ENCODE results near the gene FREM1. TPM values are rescaled to one million over a fixed set of nuclear protein-coding genes. Genes with fewer than 3 reads are reported as not detected.

Gene FREM1
- total RNA-seq, 2 donors from 2014 or later: 8.6 to 21.0 TPM

DNA sequence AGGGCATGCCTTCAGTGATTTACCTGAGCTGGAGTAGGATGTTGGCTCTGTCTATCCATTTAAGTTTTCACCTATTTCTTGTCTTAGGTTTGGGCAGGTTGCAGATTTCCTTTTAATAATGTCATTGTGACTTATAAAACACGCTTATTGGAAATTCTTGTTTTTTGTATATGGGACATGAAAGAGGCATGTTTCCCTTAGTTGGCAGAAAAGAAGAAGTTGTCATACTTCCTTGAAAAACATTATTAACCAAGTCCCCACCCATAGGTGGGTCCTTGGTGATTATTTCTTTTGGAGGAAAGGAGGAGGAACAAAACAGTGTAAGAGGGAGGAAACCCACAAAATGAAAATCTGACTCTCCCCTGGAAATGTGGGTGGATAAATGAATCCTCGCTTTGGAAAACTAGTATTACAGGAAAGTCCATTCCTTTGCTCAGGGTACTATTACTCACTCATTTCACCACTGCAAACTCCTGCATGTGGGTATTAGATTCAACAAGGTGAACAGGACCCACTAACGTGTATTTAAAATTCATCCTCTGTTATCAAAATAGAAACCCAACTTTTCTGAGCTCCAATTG, 197.0 kb downstream of the FREM1 start:
- WGBS, 2 experiments (ENCODE audit: insufficient coverage in 1 of 2, insufficient read length in 1 of 2): 79 to 90% methylated on average over 2 to 3 of the region's 3 CpGs
- no peak overlapping the region for H3K27ac Mint-ChIP-seq
- peaks cover 8% of the 10 kb centered on the region for H3K9me3 Mint-ChIP-seq
- H3K36me3 Mint-ChIP-seq (ENCODE audit: low read depth): peaks cover 66% of the 10 kb centered on the region
- Histone ChIP-seq H3K9me3 (ENCODE audit: control insufficient read depth, low read length) (peaks cover 6% of the 10 kb centered on the region), H3K27me3 (ENCODE audit: control insufficient read depth, insufficient read depth, low read length, poor library complexity, severe bottlenecking) (no peaks in the 10 kb centered on the region), H3K4me1 (ENCODE audit: control insufficient read depth, insufficient read depth, low read length) (no peaks in the 10 kb centered on the region), H3K4me3 (ENCODE audit: low read length) (no peak overlapping the region), H3K27ac (ENCODE audit: low read depth, low read length) (no peak overlapping the region), H3K36me3 (ENCODE audit: control insufficient read depth, insufficient read depth, low read length) (peaks cover 76% of the 10 kb centered on the region), H3K9ac (ENCODE audit: extremely low read depth, low read length, poor library complexity, severe bottlenecking) (no peak overlapping the region)
- no peak for DNase-seq
- no peaks in the 10 kb centered on the region for H3K27me3 Mint-ChIP-seq (ENCODE audit: insufficient read depth)
- TF ChIP-seq CTCF (conservative IDR thresholded peaks at IDR 0.05): no peak
- no peak overlapping the region for H3K4me3 Mint-ChIP-seq
- no peaks in the 10 kb centered on the region for H3K4me1 Mint-ChIP-seq

GRCh38 chr9:14710804-14711203, 199.4 kb downstream of the FREM1 start:
- no peak overlapping the region for H3K27ac ChIP-seq (ENCODE audit: low read depth, low read length)
- TF ChIP-seq CTCF (conservative IDR thresholded peaks at IDR 0.05): no peak
- H3K9me3 Mint-ChIP-seq: peaks cover 8% of the 10 kb centered on the region
- H3K27ac Mint-ChIP-seq: no peak overlapping the region
- peaks cover 73% of the 10 kb centered on the region for H3K36me3 Mint-ChIP-seq (ENCODE audit: low read depth)
- H3K27me3 Mint-ChIP-seq (ENCODE audit: insufficient read depth): no peaks in the 10 kb centered on the region
- no peak overlapping the region for H3K4me3 Mint-ChIP-seq
- H3K4me1 ChIP-seq (ENCODE audit: control insufficient read depth, insufficient read depth, low read length): no peaks in the 10 kb centered on the region
- no peaks in the 10 kb centered on the region for H3K27me3 ChIP-seq (ENCODE audit: control insufficient read depth, insufficient read depth, low read length, poor library complexity, severe bottlenecking)
- H3K4me1 Mint-ChIP-seq: no peaks in the 10 kb centered on the region
- H3K4me3 ChIP-seq (ENCODE audit: low read length): peak overlapping the region; percentile 62
- peaks cover 6% of the 10 kb centered on the region for H3K9me3 ChIP-seq (ENCODE audit: control insufficient read depth, low read length)
- no peak for DNase-seq
- H3K36me3 ChIP-seq (ENCODE audit: control insufficient read depth, insufficient read depth, low read length): peaks cover 85% of the 10 kb centered on the region
- H3K9ac ChIP-seq (ENCODE audit: extremely low read depth, low read length, poor library complexity, severe bottlenecking): no peak overlapping the region

- Histone ChIP-seq H3K27me3 (ENCODE audit: control insufficient read depth, insufficient read depth, low read length, poor library complexity, severe bottlenecking) (no peaks in the 10 kb centered on the region), H3K36me3 (ENCODE audit: control insufficient read depth, insufficient read depth, low read length) (peaks cover 100% of the 10 kb centered on the region), H3K4me1 (ENCODE audit: control insufficient read depth, insufficient read depth, low read length) (peaks cover 27% of the 10 kb centered on the region), H3K9me3 (ENCODE audit: control insufficient read depth, low read length) (peaks cover 6% of the 10 kb centered on the region), H3K27ac (ENCODE audit: low read depth, low read length) (no peak overlapping the region), H3K9ac (ENCODE audit: extremely low read depth, low read length, poor library complexity, severe bottlenecking) (no peak overlapping the region), H3K4me3 (ENCODE audit: low read length) (peak overlapping the region; percentile 50)
- H3K4me1 Mint-ChIP-seq: peaks cover 9% of the 10 kb centered on the region
- H3K27me3 Mint-ChIP-seq (ENCODE audit: insufficient read depth): no peaks in the 10 kb centered on the region
- DNase-seq: no peak
- H3K27ac Mint-ChIP-seq: no peak overlapping the region
- H3K36me3 Mint-ChIP-seq (ENCODE audit: low read depth): peaks cover 80% of the 10 kb centered on the region
- peaks cover 8% of the 10 kb centered on the region for H3K9me3 Mint-ChIP-seq
- H3K4me3 Mint-ChIP-seq: no peak overlapping the region
- WGBS, 2 experiments (ENCODE audit: insufficient coverage in 1 of 2, insufficient read length in 1 of 2): 88 to 100% methylated on average over 4 to 5 of the region's 5 CpGs
- TF ChIP-seq CTCF (conservative IDR thresholded peaks at IDR 0.05): no peak
Measured at GRCh38 chr9:14706530-14707140, 203.6 kb downstream of the FREM1 start.
